MM.1S (cell line): ENCODE results near the gene RARA.

Source experiments
- CTCF ChIP-seq: fragments of 300-600 bp; sonication (generic); IDR thresholded peaks from 2 replicates; pipeline ENCODE4 v1.5.1; 2016; ENCODE audit warnings: antibody characterized with exemption, low read length, mixed read lengths
- EZH2 ChIP-seq: fragments of 300-600 bp; sonication (generic); optimal IDR thresholded peaks from 2 replicates; pipeline ENCODE3; 2017; ENCODE audit warnings: low read depth, mild to moderate bottlenecking, antibody characterized with exemption, low read length, mixed read lengths
- EZH2phosphoT487 ChIP-seq: fragments of 300-600 bp; sonication (generic); IDR thresholded peaks from 2 replicates; pipeline ENCODE4 v1.6.1; 2018; ENCODE audit warnings: antibody characterized with exemption, low read length

DNA sequence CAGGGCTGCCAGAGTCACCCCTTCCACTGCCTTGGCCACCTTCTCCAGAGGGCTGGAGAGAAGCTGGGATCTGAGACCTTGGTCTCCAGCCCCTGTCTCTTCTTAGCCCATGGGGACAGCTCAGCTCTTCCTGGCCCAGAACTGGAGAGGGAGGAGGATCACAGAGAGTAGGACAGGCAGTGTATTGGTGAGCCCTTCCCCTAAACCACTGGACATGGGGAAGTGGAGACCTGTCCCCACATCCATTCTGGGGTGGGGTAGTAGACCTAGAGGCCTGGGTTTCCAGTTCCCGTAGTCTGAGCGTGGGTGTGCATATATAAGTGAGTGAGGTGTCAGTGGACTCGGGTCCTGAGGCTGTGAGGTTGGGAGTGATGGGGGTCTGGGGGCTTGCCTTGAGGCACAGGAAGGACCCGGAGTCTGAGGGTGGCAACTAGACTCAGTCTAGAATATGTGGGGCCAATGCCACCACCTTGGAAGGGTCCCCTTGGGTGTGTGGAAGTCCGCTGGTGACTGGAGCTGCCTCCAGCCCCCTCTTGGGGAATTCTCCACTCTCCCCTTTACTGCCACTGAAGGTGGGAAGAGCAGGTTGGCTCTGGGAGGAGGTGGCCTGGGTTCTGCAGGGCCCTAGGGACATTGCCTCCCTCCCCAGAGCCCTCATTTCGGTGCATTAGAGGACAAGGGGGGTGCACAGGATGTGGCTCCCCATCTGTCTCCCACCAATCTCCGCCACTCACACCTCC lies 35.6 kb downstream of the RARA start:
- TF ChIP-seq EZH2phosphoT487, result no peak
- no peak for TF ChIP-seq EZH2
- TF ChIP-seq CTCF, result no peak
